Measurements from ENCODE around the gene CCDC9.

DNA sequence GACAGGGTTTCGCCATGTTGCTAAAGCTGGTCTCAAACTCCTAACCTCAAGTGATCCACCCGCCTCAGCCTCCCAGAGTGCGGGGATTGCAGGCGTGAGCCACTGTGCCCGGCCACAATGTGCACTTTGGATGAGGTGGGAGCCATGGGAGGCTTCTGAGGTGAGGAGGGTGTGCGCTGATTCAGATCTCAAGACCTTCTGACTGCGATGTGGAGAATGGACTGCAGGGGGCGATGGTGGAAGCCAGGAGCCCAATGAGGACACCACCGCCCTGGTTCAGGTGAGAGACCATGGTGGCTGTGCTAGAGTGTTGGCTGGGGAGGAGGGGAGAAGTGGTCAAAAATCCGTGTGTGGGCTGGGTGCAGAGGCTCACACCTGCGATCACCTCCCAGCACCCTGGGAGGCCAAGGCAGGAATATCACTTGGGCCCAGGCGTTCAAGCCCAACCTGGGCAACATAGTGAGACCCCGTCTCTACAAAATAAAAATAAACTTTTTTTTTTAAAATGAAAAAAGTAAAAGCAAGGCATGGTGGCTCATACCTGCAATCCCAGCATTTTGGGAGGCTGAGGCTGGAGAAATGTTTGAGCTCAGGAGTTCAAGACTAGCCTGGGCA lies 24.0 kb downstream of the CCDC9 start:
- TF ChIP-seq POLR2A (IDR thresholded peaks at IDR 0.05; ENCODE audit: low read length) = no peak
- TF ChIP-seq GATA1 (IDR thresholded peaks at IDR 0.05; ENCODE audit: low read depth, low read length) = no peak

All from erythroblast (primary cell).